ENCODE data around the gene PLCB4. TPM values are rescaled to one million over a fixed set of nuclear protein-coding genes. Genes with fewer than 3 reads are reported as not detected.

Gene PLCB4
- total RNA-seq, 1 experiment from 2014 or later: 10.1 TPM

DNA sequence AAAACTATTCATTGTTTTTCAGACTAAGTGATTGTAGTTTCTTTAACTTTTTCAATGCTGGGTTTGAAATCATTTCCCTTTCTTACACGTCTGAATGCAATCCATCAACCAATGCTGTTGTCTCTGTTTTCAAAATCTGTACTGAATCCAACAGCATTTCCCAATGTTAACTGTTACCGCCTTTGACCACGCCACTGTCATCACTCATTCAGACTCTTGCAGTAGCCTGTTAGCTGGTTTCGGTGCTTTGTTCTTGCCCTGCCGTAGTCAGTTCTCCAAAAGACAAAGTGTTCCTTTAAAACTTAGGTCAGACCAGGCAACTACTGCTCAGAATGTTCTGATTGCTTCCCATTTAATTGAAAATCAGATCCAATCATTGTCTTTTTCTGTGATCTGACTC, 131.3 kb downstream of the PLCB4 start:
- no peaks in the 10 kb centered on the region for H3K23me2 ChIP-seq (ENCODE audit: insufficient read length, low read depth, low read length, poor library complexity, severe bottlenecking)
- H3K79me1 ChIP-seq (ENCODE audit: insufficient read depth, low read depth, low read length, poor library complexity, severe bottlenecking): no peaks in the 10 kb centered on the region
- no peaks in the 10 kb centered on the region for H3K9me3 Mint-ChIP-seq
- no peak overlapping the region for H3K27ac ChIP-seq (ENCODE audit: insufficient read length, low read depth, low read length)
- H3K56ac ChIP-seq (ENCODE audit: insufficient read length, low read depth, low read length): no peak overlapping the region
- no peak overlapping the region for H3K14ac ChIP-seq (ENCODE audit: insufficient read depth, low read length)
- TF ChIP-seq CTCF (conservative IDR thresholded peaks at IDR 0.05): no peak
- no peak overlapping the region for H2BK5ac ChIP-seq (ENCODE audit: insufficient read length, low read length)
- no peak overlapping the region for H3K9ac ChIP-seq (ENCODE audit: extremely low read depth, insufficient read length, low read length)
- H4K8ac ChIP-seq (replicated peaks; ENCODE audit: insufficient read length, low read depth, low read length): no peak overlapping the region
- no peak overlapping the region for H2AK5ac ChIP-seq (ENCODE audit: insufficient read length, low read length)
- H2BK20ac ChIP-seq (ENCODE audit: low read depth, low read length, poor library complexity, severe bottlenecking): no peak overlapping the region
- no peak overlapping the region for H2AFZ ChIP-seq (ENCODE audit: low read length)
- no peaks in the 10 kb centered on the region for H3K36me3 Mint-ChIP-seq (ENCODE audit: insufficient read depth in 1 of 3, low read depth in 3 of 3)
- no peaks in the 10 kb centered on the region for H4K20me1 ChIP-seq (ENCODE audit: control insufficient read depth, insufficient read depth, insufficient read length)
- H4K91ac ChIP-seq (ENCODE audit: insufficient read length, low read depth, low read length): no peak overlapping the region
- no peaks in the 10 kb centered on the region for H3K79me2 ChIP-seq (ENCODE audit: insufficient read depth, low read length)
- no peak overlapping the region for H3T11ph ChIP-seq (ENCODE audit: low read length)
- H2BK120ac ChIP-seq (ENCODE audit: low read depth, low read length, poor library complexity, severe bottlenecking): no peak overlapping the region
- no peak overlapping the region for H3K18ac ChIP-seq (ENCODE audit: insufficient read length, low read depth, low read length)
- no peak overlapping the region for H2BK12ac ChIP-seq (ENCODE audit: insufficient read length, low read depth, low read length)
- no peaks in the 10 kb centered on the region for H3K27me3 ChIP-seq (ENCODE audit: insufficient read depth, low read length)
- no CpG with 5 or more reads among the region's 5 CpGs for WGBS (ENCODE audit: extremely low coverage, insufficient read length, low lambda C conversion rate)
- H3K27ac Mint-ChIP-seq: peak overlapping the region in 2 of 3 experiments; percentile 42 to 51; a peak in 2 of 7 replicates
- H3K27me3 Mint-ChIP-seq (ENCODE audit: low read depth): no peaks in the 10 kb centered on the region; the same call in 1 of the 2 replicates
- H4K5ac ChIP-seq (ENCODE audit: insufficient read length, low read depth, low read length): no peak overlapping the region
- DNase-seq: no peak
- no peak overlapping the region for H3K4me2 ChIP-seq (ENCODE audit: insufficient read depth, insufficient read length, low read length)
- H3K9me3 ChIP-seq (ENCODE audit: control insufficient read depth, low read depth, low read length): no peaks in the 10 kb centered on the region
- peaks cover 25 to 29% of the 10 kb centered on the region in 2 experiments for H3K4me1 Mint-ChIP-seq
- H3K23ac ChIP-seq (ENCODE audit: insufficient read length, low read depth, low read length): no peak overlapping the region
- no peaks in the 10 kb centered on the region; the same call in 1 of the 2 replicates for H3K4me1 ChIP-seq (ENCODE audit: insufficient read depth, low read length)
- H3K4me3 Mint-ChIP-seq: no peak overlapping the region
- H2BK15ac ChIP-seq (ENCODE audit: low read depth, low read length): no peak overlapping the region
- no peak overlapping the region for H3K4ac ChIP-seq (ENCODE audit: low read depth, low read length)
